ENCODE measurements around the gene TAPBP.

The TAPBP gene

GRCh38 chr6:33333666-33334065, 19.8 kb upstream of the TAPBP start:
- TF ChIP-seq MYC (IDR thresholded peaks at IDR 0.05; ENCODE audit: low read depth, low read length) (no peak), CTCF (IDR thresholded peaks at IDR 0.05; ENCODE audit: low read depth, low read length) (no peak), MAX (IDR thresholded peaks at IDR 0.05; ENCODE audit: low read depth, low read length) (no peak), POLR2A (IDR thresholded peaks at IDR 0.05; ENCODE audit: extremely low read depth, insufficient read length) (no peak)
- DNase-seq (ENCODE audit: low read depth): no peak

GRCh38 chr6:33330736-33331135, 16.9 kb upstream of the TAPBP start:
- no peak for DNase-seq (ENCODE audit: low read depth)

More at GRCh38 chr6:33333666-33334065, 19.8 kb upstream of the TAPBP start:
- no peak overlapping the region for H3K4me3 ChIP-seq (ENCODE audit: low read depth, low read length)

GRCh38 chr6:33329058-33329457, 15.2 kb upstream of the TAPBP start:
- DNase-seq (ENCODE audit: low read depth): no peak
- H3K4me3 ChIP-seq (ENCODE audit: low read depth, low read length): no peak overlapping the region
- TF ChIP-seq POLR2A (IDR thresholded peaks at IDR 0.05; ENCODE audit: extremely low read depth, insufficient read length): no peak
- TF ChIP-seq MYC (IDR thresholded peaks at IDR 0.05; ENCODE audit: low read depth, low read length): no peak
- no peak for TF ChIP-seq CTCF (IDR thresholded peaks at IDR 0.05; ENCODE audit: low read depth, low read length)
- TF ChIP-seq MAX (IDR thresholded peaks at IDR 0.05; ENCODE audit: low read depth, low read length): no peak

More at GRCh38 chr6:33330736-33331135, 16.9 kb upstream of the TAPBP start:
- no peak for TF ChIP-seq MAX (IDR thresholded peaks at IDR 0.05; ENCODE audit: low read depth, low read length)
- TF ChIP-seq POLR2A (IDR thresholded peaks at IDR 0.05; ENCODE audit: extremely low read depth, insufficient read length): no peak
- no peak for TF ChIP-seq CTCF (IDR thresholded peaks at IDR 0.05; ENCODE audit: low read depth, low read length)
- no peak overlapping the region for H3K4me3 ChIP-seq (ENCODE audit: low read depth, low read length)

GRCh38 chr6:33324125-33324524, 10.2 kb upstream of the TAPBP start:
- no peak for TF ChIP-seq MAX (IDR thresholded peaks at IDR 0.05; ENCODE audit: low read depth, low read length)
- no peak for TF ChIP-seq CTCF (IDR thresholded peaks at IDR 0.05; ENCODE audit: low read depth, low read length)
- no peak for TF ChIP-seq POLR2A (IDR thresholded peaks at IDR 0.05; ENCODE audit: extremely low read depth, insufficient read length)
- H3K4me3 ChIP-seq (ENCODE audit: low read depth, low read length): peak overlapping the region; percentile 93
- peak; percentile 39 for DNase-seq (ENCODE audit: low read depth)

GRCh38 chr6:33323623-33323948, 9.7 kb upstream of the TAPBP start:
- TF ChIP-seq POLR2A (IDR thresholded peaks at IDR 0.05; ENCODE audit: extremely low read depth, insufficient read length): no peak

GRCh38 chr6:33321227-33321626, 7.3 kb upstream of the TAPBP start:
- DNase-seq (ENCODE audit: low read depth): no peak
- TF ChIP-seq CTCF (IDR thresholded peaks at IDR 0.05; ENCODE audit: low read depth, low read length): no peak
- TF ChIP-seq MAX (IDR thresholded peaks at IDR 0.05; ENCODE audit: low read depth, low read length): no peak
- no peak for TF ChIP-seq MYC (IDR thresholded peaks at IDR 0.05; ENCODE audit: low read depth, low read length)
- TF ChIP-seq POLR2A (IDR thresholded peaks at IDR 0.05; ENCODE audit: extremely low read depth, insufficient read length): no peak
- H3K4me3 ChIP-seq (ENCODE audit: low read depth, low read length): peak overlapping the region; percentile 93

More at GRCh38 chr6:33323623-33323948, 9.7 kb upstream of the TAPBP start:
- H3K4me3 ChIP-seq (ENCODE audit: low read depth, low read length): peak overlapping the region; percentile 93
- no peak for DNase-seq (ENCODE audit: low read depth)
